Measurements from ENCODE around the gene FBXL2.
"Not testable (repeated sequence)": the region's sequence is repeated elsewhere in the genome, so short reads cannot be mapped to it uniquely, and the experiment has no call there.

The FBXL2 gene

DNA sequence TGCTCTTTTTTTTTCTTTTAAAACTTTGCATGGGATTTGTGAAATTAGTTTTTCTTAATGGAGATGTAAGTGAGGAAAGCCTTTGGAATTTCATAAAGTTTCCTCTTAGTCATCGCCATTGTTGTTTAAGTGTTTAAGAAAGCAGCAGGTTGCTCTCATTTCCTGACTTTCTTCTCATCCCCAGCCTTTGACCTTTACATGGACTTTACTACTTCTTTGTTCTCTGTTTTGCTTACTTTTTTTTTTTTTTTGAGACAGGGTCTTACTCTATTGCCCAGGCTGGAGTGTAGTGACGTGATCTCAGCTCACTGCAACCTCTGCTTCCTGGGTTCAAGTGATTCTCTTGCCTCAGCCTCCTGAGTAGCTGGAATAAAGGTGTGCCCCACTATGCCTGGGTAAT is 38.6 kb downstream of the FBXL2 start:
- no peak for DNase-seq (ENCODE audit: low read depth in 2 of 2)

- DNase-seq (ENCODE audit: low read depth in 2 of 2) = no peak
Observed at GRCh38 chr3:33317963-33318709, 40.9 kb downstream of the FBXL2 start.

DNA sequence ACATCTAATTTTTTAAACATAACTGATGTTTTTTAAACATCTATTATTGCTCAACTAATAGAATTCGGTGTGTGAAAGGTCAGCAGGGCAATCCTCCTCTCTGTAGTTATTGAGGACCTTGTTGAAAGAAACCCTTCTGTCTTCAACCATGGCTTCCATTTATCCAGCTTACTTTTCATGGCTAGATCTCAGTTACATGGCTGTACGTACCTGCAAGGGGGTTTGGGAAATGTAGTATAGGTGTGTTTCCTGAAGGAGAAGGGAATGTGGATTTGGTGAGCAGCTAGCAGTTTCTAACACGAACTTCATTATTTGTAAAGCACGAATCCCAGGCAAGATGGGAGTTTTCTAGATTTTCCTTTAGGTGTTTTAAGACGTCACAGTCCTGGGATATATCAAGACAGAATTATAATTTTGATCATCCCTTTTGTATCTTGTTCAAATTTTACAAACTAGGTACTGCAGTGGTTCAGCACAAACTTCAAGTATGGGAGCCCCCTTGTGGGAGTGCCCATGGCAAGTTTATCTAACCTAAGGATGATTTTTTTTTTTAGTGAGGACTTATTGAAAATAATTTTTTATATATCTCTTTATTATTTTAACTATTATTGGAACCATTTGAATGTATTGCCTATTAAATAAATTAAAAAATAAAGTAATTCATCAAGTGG is 41.6 kb downstream of the FBXL2 start:
- no peak for DNase-seq (ENCODE audit: low read depth in 2 of 2)

GRCh38 chr3:33322412-33322811 is 45.2 kb downstream of the FBXL2 start:
- DNase-seq (ENCODE audit: low read depth in 2 of 2) = no peak

DNA sequence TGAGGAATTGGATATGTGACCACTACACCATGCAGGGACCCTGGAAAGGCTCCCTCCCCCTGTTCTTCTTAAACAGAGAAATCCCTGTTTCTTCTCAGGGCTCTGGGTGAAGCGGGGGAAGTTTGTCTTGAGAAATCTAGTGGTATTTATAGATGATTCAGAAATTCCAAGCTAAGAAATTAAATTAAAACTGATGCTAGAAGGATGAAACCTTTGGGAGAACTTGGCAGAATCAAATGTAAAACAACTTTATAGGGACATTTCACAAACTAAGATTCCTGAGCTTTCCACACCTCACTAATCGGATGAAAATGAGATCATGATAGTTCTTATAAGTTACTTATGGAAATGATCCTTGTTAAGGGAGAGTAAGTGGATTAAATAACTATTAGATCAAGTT is 54.2 kb downstream of the FBXL2 start:
- DNase-seq (ENCODE audit: low read depth in 2 of 2) = no peak

DNA sequence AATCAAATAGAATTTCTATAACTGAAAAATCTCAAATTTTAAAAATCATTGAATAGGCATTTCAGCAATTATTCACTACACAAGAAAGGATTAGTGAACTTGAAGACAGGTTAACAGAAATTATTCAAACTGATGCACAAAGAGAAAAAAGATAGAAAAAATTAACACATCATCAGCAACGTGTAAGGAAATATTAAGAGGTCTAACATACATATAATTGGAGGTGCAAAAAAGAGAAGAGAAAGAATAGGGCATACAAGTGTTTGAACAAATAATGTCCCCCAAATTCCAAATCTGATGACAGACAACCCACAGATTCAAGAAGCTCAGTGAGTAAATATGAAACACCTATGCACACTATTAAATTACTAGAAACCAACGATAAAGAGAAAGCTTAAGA is 57.1 kb downstream of the FBXL2 start:
- DNase-seq (ENCODE audit: low read depth in 2 of 2) = no peak

- not testable (repeated sequence) for DNase-seq (ENCODE audit: low read depth in 2 of 2)
Observed at GRCh38 chr3:33338936-33339465, 61.8 kb downstream of the FBXL2 start.

DNA sequence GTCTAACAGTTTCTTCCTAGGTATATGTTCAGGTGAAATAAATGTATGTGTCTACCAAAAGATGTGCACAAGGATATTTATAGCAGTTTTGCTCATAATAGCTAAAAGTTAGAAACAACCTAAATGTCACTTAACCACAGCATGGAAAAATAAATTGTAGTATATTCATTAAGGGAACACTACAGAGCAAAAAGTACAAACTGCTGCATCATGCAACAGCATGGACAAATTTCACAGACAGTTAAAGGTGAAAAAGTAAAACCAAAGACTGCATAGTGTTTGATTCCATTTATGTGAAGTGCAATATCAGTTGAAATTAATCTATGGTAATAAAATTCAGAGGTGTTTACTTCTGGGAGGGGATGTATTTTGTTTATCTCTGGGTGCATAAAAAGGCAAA is 62.5 kb downstream of the FBXL2 start:
- DNase-seq (ENCODE audit: low read depth in 2 of 2) = no peak

DNA sequence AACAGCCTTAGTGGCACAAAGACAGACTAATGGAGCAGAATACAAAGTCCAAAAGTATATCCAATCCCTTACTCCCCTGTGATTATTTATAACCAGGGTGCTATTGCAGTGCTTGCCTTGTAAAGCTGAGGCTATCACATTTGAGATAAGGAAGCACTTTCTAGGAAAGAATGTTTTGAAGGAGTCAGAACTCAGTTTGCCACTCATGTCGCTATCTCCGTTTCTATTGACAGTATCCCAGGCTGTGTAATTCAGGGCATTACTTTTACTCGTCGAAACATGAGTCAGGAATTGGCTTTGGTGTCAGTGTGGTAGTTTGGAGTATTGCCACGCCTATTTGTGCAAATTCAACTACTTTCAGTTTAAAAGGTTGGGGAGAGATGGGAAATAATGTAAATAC is 78.4 kb downstream of the FBXL2 start:
- DNase-seq (ENCODE audit: low read depth in 2 of 2) = no peak

DNA sequence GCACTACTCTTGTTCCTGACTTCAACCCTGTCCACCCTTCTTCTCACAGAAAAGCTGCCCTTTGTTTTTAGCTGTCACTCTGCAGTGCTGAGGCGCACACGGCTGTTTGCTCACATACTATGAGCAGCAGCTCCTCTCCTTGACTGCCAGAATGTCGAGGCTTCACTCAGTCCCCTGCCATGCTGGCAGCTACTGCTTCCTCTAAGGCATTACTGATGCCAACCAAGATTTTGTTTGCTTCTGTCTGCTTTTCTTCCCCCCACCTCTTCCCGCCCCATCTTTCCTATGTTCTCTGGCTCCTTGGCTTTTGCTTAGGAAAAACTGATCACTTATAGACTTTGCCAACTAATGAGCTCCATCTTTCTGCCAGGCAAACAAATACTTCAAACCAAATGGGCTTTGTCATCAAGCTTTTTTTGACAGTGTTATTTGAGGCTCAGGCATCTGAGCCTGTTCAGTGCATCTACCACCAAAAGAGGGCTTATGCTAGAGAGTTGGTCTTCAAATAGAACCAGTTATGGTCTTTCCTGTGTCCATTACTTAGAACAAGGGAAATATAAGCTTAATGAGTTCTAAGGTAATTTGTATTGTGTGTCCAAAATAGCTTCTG is 81.0 kb downstream of the FBXL2 start:
- no peak for DNase-seq (ENCODE audit: low read depth in 2 of 2)

DNA sequence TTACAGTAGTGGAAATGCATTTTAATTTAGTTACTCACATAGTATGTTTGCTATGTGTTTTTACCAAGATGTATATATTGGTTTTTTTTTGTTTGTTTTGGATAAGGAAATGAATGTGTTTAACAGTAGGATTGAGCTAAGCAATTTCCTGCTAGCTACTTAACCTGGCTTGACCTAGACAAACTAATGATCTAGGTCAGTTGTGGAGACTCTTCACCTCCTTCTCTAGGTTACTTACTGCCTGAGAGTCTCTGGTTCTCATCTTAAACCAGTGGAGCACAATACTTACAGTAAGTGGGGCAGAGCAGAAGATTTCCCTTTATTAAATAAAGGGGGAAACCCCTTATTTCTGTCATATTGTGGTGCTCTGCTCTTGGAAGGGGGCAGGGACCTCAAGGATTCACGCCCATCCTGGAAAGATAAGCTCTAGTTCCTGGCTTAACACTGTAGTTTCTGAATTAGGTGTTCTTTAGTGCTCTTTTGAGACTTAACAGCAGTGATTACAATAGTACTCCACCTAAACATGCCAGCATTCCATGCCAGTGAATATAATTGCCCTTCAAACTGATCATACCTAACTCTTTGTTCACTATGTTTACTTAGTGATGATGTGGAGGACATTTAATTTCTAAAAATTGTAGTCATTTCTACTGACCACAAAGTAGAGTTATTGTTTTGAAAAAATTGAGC is 83.0 kb downstream of the FBXL2 start:
- no peak for DNase-seq (ENCODE audit: low read depth in 2 of 2)

DNA sequence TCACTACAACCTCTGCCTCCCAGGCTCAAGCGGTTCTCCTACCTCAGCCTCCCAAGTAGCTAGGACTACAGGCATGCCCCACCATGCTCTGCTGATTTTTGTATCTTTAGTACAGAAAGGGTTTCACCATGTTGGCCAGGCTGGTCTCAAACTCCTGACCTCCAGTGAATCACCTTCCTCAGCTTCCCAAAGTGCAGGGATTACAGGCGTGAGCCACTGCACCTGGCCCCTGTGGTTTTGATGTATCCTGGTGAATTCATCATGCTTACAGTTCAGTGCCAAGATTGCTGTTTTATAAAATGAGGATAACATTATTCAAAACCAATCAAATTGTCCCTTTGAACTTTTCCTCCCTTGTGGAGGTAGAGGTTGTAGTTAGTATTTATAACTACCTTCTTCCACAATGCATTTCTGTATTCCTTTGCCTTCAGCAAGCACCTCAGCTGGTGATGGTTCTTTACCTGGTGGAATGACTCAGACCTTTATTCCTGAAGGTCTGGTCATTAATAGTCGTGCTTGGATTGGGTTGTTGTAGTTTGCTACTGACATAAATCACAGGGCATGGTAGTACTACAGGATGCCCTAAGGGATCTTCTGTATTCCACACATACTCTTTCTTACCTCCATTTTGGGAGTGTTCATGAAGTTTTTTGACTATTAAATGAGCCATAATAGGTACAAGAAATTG is 86.0 kb downstream of the FBXL2 start:
- no peak for DNase-seq (ENCODE audit: low read depth in 2 of 2)

GRCh38 chr3:33364060-33364459 is 86.8 kb downstream of the FBXL2 start:
- DNase-seq (ENCODE audit: low read depth in 2 of 2) = no peak

DNA sequence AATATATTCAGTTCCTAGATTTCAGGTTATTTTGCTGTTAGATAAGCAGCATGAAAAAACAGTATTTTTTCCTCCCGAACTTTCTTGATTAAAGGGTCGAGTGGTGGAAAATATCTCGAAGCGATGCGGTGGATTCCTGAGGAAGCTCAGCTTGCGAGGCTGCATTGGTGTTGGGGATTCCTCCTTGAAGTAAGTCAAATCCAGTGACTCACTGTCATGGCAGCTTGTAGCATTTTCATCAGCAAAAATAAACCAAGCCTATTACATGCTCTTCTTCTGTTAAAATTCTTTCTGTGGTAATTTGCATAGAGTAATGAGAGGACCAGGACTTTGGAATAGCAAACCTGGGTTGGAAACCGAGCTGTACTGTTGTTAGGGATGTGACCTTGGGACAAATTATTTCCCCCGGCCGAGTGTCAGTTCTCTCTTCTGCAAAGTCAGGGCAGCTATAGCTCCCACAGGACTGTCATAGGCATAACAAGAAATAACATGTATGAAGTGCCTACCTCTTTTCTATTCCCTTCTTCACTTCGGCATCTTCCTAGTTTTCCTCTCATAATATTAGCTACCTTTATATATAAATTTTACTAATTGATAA is 87.4 kb downstream of the FBXL2 start:
- DNase-seq (ENCODE audit: low read depth in 2 of 2) = no peak

GRCh38 chr3:33372218-33373081 is 95.2 kb downstream of the FBXL2 start:
- no peak for DNase-seq (ENCODE audit: low read depth in 2 of 2)

DNA sequence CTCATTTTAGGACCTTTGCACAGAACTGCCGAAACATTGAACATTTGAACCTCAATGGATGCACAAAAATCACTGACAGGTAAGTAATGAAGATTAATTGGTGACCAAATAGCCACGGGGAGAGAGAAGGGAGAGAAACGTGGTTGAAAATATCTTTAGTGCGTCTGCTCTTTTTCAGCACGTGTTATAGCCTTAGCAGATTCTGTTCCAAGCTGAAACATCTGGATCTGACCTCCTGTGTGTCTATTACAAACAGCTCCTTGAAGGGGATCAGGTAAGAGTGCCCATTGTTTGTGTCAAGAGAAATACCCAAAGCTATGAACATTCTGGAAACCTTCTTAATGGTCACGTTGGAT is 95.8 kb downstream of the FBXL2 start:
- DNase-seq (ENCODE audit: low read depth in 2 of 2) = no peak

GRCh38 chr3:33377489-33377888 is 100.2 kb downstream of the FBXL2 start:
- DNase-seq (ENCODE audit: low read depth in 2 of 2) = no peak

DNA sequence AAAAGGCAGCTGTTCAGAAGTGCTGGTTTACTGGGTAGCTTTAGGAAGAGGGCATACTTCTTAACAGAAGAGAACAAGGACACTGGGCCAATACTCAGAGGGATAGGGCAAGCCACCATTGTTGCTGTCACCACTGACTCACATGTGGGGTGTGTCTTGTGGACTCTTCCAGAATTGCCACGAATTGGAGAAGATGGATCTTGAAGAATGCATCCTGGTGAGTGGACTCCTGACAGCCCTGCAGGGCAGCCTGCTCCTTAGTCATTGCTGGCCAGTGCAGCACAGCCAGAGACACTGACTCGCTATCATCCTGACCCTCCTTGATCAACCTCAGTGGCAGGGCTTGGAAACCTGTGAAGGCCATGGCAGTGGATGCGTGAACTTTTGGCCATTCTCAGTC is 100.7 kb downstream of the FBXL2 start:
- DNase-seq (ENCODE audit: low read depth in 2 of 2) = no peak

DNA sequence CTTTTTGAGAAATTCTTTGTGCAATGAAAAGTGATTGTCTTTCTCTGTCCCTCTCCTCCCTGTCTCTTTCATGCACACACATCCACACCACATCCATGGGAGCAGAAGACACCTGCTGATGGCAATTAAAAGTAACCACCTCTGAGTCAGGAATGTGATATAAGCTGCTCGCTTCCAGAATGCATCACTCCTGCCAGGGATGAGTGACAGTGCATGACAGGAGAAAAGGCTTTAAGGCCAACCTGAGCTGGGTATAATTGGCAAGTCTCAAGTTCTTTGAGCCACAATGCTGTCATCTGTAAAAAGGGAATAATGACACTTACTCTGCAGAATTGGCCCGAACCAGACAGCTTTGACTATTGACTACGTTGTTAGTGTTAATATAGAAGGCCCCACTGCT is 103.4 kb downstream of the FBXL2 start:
- DNase-seq (ENCODE audit: low read depth in 2 of 2) = no peak

DNA sequence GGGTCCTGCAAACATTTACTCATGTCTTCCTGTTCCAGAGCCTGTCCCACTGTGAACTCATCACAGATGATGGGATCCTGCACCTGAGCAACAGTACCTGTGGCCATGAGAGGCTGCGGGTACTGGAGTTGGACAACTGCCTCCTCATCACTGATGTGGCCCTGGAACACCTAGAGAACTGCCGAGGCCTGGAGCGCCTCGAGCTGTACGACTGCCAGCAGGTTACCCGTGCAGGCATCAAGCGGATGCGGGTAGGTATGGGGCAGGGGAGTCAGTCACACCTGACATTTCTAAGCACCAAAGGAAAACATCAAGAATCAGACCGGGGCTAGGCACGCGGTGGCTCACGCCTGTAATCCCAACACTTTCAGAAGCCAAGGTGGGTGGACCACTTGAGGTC is 106.7 kb downstream of the FBXL2 start:
- DNase-seq (ENCODE audit: low read depth in 2 of 2) = no peak
